Endothelial cell of umbilical vein (primary cell): ENCODE measurements around the gene NUP205. TPM values are rescaled to one million over a fixed set of nuclear protein-coding genes. Genes with fewer than 3 reads are reported as not detected.

Source experiments
- BruUV-seq: library from RNA; stranded (reverse); fragments of 400-500 nt; replicated peaks from 2 replicates; lab custom pipeline; 2021; lab: Mats Ljungman, UMichigan
- CTCF ChIA-PET: fragments of 300-600, 350-600 bp; sonication (Branson Sonifier 250); formaldehyde crosslinking; loops from one replicate; lab custom pipeline; 2021; ENCODE audit warnings: antibody characterized with exemption, inconsistent platforms; lab: Charles Lee
- POLR2A ChIA-PET: fragments of 300-600, 350-600 bp; sonication (Branson Sonifier 250); formaldehyde crosslinking; loops from one replicate; lab custom pipeline; 2021; ENCODE audit warnings: antibody characterized with exemption, inconsistent platforms; lab: Charles Lee
- DNase-seq: peaks from one replicate; pipeline ENCODE4 v3.0.0-alpha.2; 2011; ENCODE audit warnings: low read depth, low spot score
- FAIRE-seq: peaks from 2 replicates; lab custom pipeline; 2011; peaks lifted over from hg19 to GRCh38; lab: Jason Lieb, UNC
- H2AFZ ChIP-seq: 2 replicates; pipeline ENCODE4 v1.6.0; 2012; ENCODE audit warnings: low read depth, low read length, control low read depth, inconsistent platforms
- H3K27ac ChIP-seq: 2 replicates; pipeline ENCODE4 v1.5.1; 2011; ENCODE audit warnings: low read depth, mild to moderate bottlenecking, control low read depth, low read length, moderate library complexity; ENCODE audit not compliant: insufficient read depth
- H3K27me3 ChIP-seq, 2 experiments: 2 replicates each; pipeline versions ENCODE4 v1.6.0 to v1.6.1; 2011; ENCODE audit warnings: low read length in 2 of 2, mixed read lengths in 1 of 2; ENCODE audit not compliant: control insufficient read depth in 2 of 2, insufficient read depth in 2 of 2
- H3K36me3 ChIP-seq, 2 experiments: 2 replicates in 1 of 2; 3 replicates in 1 of 2; pipeline ENCODE4 v1.5.1; 2011; ENCODE audit warnings: low read length in 2 of 2, mild to moderate bottlenecking in 1 of 2, moderate library complexity in 1 of 2; ENCODE audit not compliant: control insufficient read depth in 2 of 2, insufficient read depth in 2 of 2; ENCODE audit errors: extremely low read depth in 1 of 2
- H3K4me1 ChIP-seq: 3 replicates; pipeline ENCODE4 v1.5.1; 2011; ENCODE audit warnings: mild to moderate bottlenecking, low read length; ENCODE audit not compliant: control insufficient read depth, insufficient read depth; ENCODE audit errors: extremely low read depth
- H3K4me2 ChIP-seq: 2 replicates; pipeline ENCODE4 v1.6.1; 2011; ENCODE audit warnings: low read length, control low read depth, mixed read lengths; ENCODE audit not compliant: insufficient read depth
- H3K4me3 ChIP-seq, 3 experiments: fragments of 200-600 bp in 1 of 3; sonication (generic), shearing (Covaris generic) in 1 of 3; replicated peaks in 1 of 3; 2 replicates each; pipeline ENCODE4 v1.5.1; 2011 to 2016; ENCODE audit warnings: control low read depth in 3 of 3, low read length in 3 of 3, mild to moderate bottlenecking in 2 of 3, inconsistent platforms in 1 of 3, low read depth in 1 of 3, moderate library complexity in 1 of 3; ENCODE audit not compliant: insufficient read depth in 1 of 3
- H3K79me2 ChIP-seq: 2 replicates; pipeline ENCODE4 v1.6.0; 2012; ENCODE audit warnings: low read length, inconsistent platforms; ENCODE audit not compliant: control insufficient read depth, insufficient read depth
- H3K9ac ChIP-seq: replicated peaks from 2 replicates; pipeline ENCODE3; 2011; ENCODE audit warnings: low read length, control low read depth; ENCODE audit not compliant: insufficient read depth; ENCODE audit errors: extremely low read depth
- H3K9me1 ChIP-seq: replicated peaks from 3 replicates; pipeline ENCODE4 v1.6.0; 2011; ENCODE audit warnings: mild to moderate bottlenecking, low read length; ENCODE audit not compliant: control insufficient read depth, insufficient read depth; ENCODE audit errors: extremely low read depth
- H3K9me3 ChIP-seq: replicated peaks from 2 replicates; pipeline ENCODE4 v1.5.1; 2012; ENCODE audit warnings: low read length, inconsistent platforms; ENCODE audit not compliant: control insufficient read depth, insufficient read depth
- H4K20me1 ChIP-seq: replicated peaks from 2 replicates; pipeline ENCODE3; 2011; ENCODE audit warnings: mild to moderate bottlenecking, low read length; ENCODE audit not compliant: control insufficient read depth, insufficient read depth; ENCODE audit errors: extremely low read depth
- EZH2 ChIP-seq: IDR thresholded peaks from 2 replicates; pipeline ENCODE4 v1.6.1; 2012; ENCODE audit warnings: borderline replicate concordance, low read depth, mild to moderate bottlenecking, moderate library complexity, low read length, inconsistent platforms; ENCODE audit not compliant: severe bottlenecking
- FOS ChIP-seq: IDR thresholded peaks from 2 replicates; pipeline ENCODE4 v1.6.1; 2011; ENCODE audit warnings: mild to moderate bottlenecking, low read length, moderate library complexity, borderline replicate concordance; ENCODE audit not compliant: insufficient read depth
- GATA2 ChIP-seq: IDR thresholded peaks from 2 replicates; pipeline ENCODE4 v1.7.0; 2011; ENCODE audit warnings: low read depth, mild to moderate bottlenecking, moderate library complexity, mixed read lengths, low read length; ENCODE audit not compliant: insufficient read length, insufficient read depth
- JUN ChIP-seq: IDR thresholded peaks from 2 replicates; pipeline ENCODE4 v1.6.1; 2011; ENCODE audit warnings: borderline replicate concordance, low read depth; ENCODE audit not compliant: insufficient read length, insufficient read depth
- MYC ChIP-seq: IDR thresholded peaks from one replicate; pipeline ENCODE4 v1.6.1; 2011; ENCODE audit warnings: mild to moderate bottlenecking, low read depth, low read length
- POLR2A ChIP-seq: IDR thresholded peaks from 2 replicates; pipeline ENCODE4 v1.6.1; 2012; ENCODE audit warnings: low read depth, mild to moderate bottlenecking, control low read depth, low read length
- POLR2AphosphoS5 ChIP-seq: IDR thresholded peaks from 2 replicates; pipeline ENCODE4 v1.6.1; 2012; ENCODE audit warnings: low read depth, mild to moderate bottlenecking, control low read depth, low read length, moderate library complexity; ENCODE audit not compliant: insufficient read depth
- dilution Hi-C: fragments of 300-500 bp; cut with MboI; formaldehyde crosslinking; loops from one replicate; pipeline ENCODE4 v1.15.0; 2019; ENCODE audit warnings: low sequenced_read_pairs; ENCODE audit not compliant: extremely low pct_ligation_motif_present
- intact Hi-C: fragments of 100-400 bp; cut with micrococcal nuclease; formaldehyde crosslinking; loops from one replicate; pipeline ENCODE4 v1.10.0; 2022
- polyA plus RNA-seq, 4 experiments: library from polyadenylated mRNA; depleted of rRNA in 3 of 4; stranded (reverse) in 3 of 4; unstranded in 1 of 4; fragments of >200 nt; gene quantifications; 2 replicates each; pipeline versions ENCODE4 v1.2.1 to v1.2.3, GENCODE V29; 2011 to 2012; ENCODE audit warnings: missing spikeins in 1 of 4
- total RNA-seq: library from RNA; stranded (reverse); gene quantifications from 2 replicates; pipeline ENCODE4 v1.2.3, GENCODE V29; 2021
- TF ChIP-seq, protein P1 (sequence below): IDR thresholded peaks from 2 replicates; pipeline ENCODE4 v1.6.1; 2011; ENCODE audit not compliant: insufficient read depth, insufficient read length
- TF ChIP-seq, protein P2 (sequence below), 2 donors: IDR thresholded peaks; 1 replicate in 1 of 2; 2 replicates in 1 of 2; pipeline ENCODE4 v1.5.1; 2011; ENCODE audit warnings: low read length in 2 of 2, mild to moderate bottlenecking in 2 of 2, moderate library complexity in 2 of 2, control low read depth in 1 of 2, inconsistent platforms in 1 of 2, low read depth in 1 of 2; ENCODE audit not compliant: insufficient read depth in 1 of 2; ENCODE audit errors: extremely low read depth in 1 of 2

The NUP205 gene
- total and polyA plus RNA-seq, 2 donors (not counting 3 experiments of a cell fraction or from before 2014, with no cell fraction given): 48.8 to 81.3 TPM

DNA sequence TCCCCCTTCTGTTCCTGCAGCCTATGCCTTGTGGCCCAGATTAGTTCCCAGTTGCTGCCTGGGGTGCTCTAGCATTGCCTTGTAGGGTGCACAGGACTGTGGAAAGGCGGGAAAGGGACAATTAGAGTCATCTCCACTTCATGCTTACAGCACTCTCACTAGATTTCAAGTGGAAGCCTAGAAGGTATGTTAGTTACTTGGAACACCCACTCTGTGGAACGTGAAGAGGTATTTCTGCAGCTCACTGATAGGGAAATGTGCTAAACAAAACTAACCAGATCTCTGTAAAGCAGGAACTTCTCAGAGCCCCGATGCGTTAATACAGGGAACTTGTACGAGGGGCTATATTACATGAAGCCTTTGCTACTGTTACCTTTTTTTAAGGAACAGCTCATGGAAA, 124.0 kb downstream of the NUP205 start:
- CTCF ChIA-PET: interaction anchor here (1.2 to 6.0 kb wide), 2 partner anchors 10 to 19 kb away, joined by 3 to 53 read pairs; partner anchors contain the start of gene STMP1
- no TSS peak for BruUV-seq
- dilution Hi-C loops: no loop called here
- Histone ChIP-seq H4K20me1 (no peaks in the 10 kb centered on the region), H3K4me3 (no peak overlapping the region), H3K9ac (no peak overlapping the region), H3K36me3 (peaks cover 0 to 2% of the 10 kb centered on the region in 2 experiments), H3K27me3 (no peaks in the 10 kb centered on the region), H2AFZ (no peak overlapping the region), H3K4me1 (peaks cover 21% of the 10 kb centered on the region), H3K79me2 (no peaks in the 10 kb centered on the region), H3K27ac (no peak overlapping the region), H3K4me2 (no peak overlapping the region), H3K9me1 (no peaks in the 10 kb centered on the region), H3K9me3 (no peaks in the 10 kb centered on the region)
- FAIRE-seq (no peak), DNase-seq (no peak)
- intact Hi-C loops: no loop called here
- TF ChIP-seq POLR2AphosphoS5: no peak
- TF ChIP-seq JUN: no peak
- TF ChIP-seq EZH2: no peak
- TF ChIP-seq, protein P1, sequence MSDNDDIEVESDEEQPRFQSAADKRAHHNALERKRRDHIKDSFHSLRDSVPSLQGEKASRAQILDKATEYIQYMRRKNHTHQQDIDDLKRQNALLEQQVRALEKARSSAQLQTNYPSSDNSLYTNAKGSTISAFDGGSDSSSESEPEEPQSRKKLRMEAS: no peak
- no peak for TF ChIP-seq GATA2
- no peak for TF ChIP-seq POLR2A
- TF ChIP-seq FOS: no peak
- TF ChIP-seq, protein P2, sequence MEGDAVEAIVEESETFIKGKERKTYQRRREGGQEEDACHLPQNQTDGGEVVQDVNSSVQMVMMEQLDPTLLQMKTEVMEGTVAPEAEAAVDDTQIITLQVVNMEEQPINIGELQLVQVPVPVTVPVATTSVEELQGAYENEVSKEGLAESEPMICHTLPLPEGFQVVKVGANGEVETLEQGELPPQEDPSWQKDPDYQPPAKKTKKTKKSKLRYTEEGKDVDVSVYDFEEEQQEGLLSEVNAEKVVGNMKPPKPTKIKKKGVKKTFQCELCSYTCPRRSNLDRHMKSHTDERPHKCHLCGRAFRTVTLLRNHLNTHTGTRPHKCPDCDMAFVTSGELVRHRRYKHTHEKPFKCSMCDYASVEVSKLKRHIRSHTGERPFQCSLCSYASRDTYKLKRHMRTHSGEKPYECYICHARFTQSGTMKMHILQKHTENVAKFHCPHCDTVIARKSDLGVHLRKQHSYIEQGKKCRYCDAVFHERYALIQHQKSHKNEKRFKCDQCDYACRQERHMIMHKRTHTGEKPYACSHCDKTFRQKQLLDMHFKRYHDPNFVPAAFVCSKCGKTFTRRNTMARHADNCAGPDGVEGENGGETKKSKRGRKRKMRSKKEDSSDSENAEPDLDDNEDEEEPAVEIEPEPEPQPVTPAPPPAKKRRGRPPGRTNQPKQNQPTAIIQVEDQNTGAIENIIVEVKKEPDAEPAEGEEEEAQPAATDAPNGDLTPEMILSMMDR (IDR thresholded peaks at IDR 0.05; ENCODE audit: extremely low read depth in 1 of 2, insufficient read depth in 1 of 2, low read depth in 1 of 2, low read length in 2 of 2): no peak
- no peak for TF ChIP-seq MYC
- POLR2A ChIA-PET: no interaction called here
